Activated effector memory CD4-positive, alpha-beta T cell treated with Interleukin-2 at 50 U/mL for 16 hours (primary cell): Measurements from ENCODE around the gene UST.
A peak's percentile ranks its signal among the peaks of the same experiment; 100 is the strongest.
"Not testable (repeated sequence)": the region's sequence is repeated elsewhere in the genome, so short reads cannot be mapped to it uniquely, and the experiment has no call there.

Experiments used
- DNase-seq: peaks from one replicate; pipeline ENCODE4 v3.0.0-alpha.2; 2020

Gene UST

DNA sequence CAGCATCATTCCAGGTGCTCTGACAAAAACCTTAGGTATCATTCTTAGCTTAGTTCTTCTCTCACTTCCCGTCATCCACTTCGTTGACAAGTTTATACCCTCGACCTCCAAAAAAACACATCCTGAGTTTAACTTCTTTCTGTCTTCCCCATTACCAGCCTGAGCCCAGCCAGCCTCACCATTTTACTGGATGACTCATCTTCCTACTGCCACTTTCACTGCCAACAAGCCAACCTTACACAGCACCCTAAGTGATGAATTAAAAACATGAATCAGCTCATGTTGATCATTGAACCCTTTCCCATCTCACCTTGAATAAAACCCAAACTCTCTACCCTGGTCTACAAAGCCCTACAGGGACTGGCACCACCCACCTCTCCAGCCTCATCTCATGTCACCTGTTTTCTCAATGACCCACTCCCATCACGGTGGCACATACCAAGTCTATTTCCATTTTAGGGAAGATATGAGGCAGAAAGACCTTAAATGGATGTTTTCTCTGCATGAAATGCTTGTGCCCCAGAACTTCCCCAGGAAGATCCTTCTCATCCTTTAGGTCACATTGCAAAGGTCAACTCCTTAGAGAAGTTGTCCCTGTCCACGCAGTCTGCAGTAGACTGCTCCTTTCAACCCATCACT lies 9.9 kb upstream of the UST start:
- no peak for DNase-seq

DNA sequence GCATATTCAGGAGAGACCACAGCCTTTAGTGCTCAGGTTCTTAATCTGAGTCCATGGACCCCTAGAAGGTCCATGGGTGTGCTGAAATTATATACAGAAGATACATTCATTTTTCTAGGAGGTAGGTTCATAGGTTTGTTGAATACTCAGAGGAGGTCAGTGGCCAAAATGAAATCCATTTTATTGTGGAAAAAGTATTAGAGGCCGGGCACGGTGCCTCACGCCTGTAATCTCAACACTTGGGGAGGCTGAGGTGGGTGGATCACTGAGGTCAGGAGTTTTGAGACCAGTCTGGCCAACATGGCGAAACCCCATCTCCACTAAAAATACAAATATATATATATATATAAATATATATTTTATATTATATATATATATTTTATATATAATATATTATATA lies 9.0 kb upstream of the UST start:
- DNase-seq: no peak

DNA sequence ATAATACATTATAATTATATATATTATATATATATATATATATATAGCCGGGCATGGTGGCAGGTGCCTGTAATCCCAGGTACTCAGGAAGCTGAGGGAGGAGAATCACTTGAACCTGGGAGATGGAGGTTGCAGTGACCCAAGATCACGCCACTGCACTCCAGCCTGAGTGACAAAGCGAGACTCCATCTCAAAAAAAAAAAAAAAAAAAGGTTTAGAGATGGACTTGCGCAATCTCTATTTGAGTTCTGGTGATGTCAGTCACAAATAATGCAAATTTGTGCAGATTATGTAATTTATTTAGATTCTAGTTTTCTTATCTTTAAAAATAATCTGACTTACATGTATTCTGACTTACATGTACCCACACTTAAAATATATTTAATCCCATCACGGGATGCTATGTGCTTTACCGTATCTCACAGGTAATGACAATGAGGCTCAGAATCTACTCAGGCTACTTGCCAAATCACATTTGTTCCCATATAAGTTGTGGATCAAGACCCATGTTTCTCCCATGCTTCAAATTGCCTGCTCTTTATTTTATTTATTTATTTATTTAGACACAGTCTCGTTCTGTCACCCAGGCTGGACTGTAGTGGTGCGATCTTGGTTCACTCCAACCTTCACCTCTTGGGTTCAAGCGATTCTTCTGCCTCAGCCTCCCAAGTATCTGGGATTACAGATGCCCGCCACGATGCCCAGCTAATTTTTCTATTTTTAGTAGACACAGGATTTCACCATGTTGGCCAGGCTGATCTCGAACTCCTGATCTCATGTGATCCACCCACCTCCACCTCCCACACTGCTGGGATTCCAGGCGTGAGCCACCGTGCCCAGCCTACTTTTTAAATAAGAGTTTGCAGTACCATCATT lies 7.6 kb upstream of the UST start:
- no peak for DNase-seq

DNA sequence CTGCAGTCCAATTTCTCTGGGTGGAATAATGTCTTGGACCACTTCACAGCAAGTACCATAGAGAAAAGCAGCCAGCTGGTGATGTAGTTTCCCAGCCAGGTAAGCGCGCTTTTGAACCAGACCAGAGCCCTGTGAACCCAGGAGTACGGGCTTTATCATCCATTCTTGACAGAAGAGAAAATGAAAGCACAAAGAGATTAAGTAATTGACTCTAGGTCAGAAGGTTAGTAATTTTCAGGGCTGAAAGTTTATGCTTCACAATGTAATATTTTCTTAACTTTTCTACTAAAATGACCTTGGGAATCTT lies 7.1 kb upstream of the UST start:
- no peak for DNase-seq

DNA sequence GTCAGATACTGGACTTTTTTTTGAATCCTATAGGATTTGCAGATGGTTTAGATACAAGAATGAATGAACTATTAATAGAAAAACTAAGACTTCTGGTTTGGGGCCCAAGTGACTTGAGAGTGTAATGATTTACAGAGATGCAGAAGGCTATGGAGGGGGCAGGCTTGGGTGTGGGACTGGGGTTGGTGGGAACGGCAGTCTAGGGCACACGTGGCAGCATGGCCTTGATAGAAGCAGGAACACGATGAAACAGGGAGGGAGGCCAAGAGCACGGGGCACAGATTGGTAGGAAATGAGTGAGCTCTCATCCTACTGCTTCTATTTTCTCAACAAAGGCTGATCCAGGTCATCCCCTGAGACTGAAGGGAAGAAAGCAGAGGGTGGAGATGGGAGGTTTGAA lies 3.4 kb upstream of the UST start:
- DNase-seq: no peak

DNA sequence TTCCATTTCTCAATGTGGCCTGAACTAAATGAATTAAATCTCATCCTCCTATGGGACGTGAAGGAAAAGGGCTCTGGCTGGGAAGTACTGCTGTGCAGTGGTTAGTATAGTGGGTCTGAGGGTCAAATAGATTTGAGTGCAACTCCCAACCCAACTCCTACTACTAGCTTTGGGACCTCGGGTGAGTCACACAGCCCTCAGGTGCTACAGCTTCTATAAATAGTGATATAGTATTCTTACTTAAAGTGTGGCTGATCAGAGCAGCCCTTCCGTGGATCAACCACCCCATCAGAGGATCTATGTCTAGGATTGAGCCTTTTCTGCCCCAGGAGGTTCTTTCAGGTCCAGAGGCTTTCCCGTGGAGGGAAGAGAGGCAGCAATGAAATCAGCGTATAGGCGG lies 904 bp upstream of the UST start:
- DNase-seq: no peak

DNA sequence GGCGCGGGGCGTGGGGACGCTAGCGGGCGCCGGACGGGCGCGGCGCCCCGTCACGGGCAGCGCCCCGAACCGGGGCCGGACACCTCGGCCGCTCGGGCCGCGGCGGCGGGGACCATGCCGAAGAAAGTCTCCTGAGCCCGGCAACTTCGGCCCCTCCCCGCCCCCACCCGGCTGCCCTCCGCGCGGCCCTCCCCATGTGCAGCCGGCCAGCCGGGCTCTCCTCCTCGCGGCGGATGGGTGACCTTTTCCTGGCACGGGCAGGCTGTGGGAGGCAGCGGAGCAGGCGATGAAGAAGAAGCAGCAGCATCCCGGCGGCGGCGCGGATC lies 278 bp downstream of the UST start:
- DNase-seq: no peak

DNA sequence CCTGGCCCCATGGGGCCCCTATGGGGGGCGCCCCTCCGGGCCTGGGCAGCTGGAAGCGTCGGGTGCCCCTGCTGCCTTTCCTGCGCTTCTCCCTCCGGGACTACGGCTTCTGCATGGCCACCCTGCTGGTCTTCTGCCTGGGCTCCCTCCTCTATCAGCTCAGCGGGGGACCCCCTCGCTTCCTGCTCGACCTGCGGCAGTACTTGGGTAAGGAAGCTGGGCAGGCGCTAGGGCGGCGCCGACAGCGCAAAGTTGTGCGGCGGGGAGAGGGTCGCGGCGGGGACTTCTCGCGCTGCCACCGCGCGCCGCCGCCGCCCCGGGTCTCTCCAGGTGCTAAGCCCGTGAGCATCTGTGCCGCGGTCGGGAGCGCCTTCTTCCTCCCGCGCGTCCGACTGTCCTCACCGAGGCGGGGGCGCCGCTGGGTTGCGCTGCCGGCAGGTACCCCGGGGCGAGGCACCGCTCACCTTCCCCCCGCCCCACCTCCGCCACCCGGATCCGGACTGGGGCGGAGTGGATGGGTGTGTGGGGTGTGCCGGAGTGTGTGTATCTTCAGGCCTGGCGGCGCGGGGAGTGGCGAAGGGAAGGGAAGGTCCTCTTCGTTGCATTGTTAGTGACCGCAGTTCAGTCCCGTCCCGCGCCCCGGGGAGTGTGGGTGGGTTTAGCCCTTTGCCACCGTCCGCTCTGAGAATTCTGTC lies 788 bp downstream of the UST start:
- DNase-seq: peak; percentile 60

DNA sequence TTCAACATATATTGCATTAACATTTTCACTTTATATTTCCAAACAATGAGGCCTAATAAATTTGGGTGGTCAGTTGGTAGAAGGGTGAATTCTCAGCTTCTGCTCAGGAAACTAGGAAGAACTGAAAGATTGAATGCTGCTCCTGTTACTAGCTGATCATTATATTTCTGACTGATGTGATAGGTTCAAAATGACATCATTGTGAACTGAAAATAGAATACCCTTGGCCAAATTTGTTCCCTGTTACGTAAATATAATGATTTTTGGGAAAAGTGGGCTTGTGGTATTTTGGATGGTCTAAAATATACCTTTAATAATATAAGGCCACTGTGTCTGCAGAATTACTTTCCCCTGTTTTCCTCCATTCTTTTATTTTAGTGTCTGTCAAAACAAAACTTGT lies 2.8 kb downstream of the UST start:
- DNase-seq: no peak

DNA sequence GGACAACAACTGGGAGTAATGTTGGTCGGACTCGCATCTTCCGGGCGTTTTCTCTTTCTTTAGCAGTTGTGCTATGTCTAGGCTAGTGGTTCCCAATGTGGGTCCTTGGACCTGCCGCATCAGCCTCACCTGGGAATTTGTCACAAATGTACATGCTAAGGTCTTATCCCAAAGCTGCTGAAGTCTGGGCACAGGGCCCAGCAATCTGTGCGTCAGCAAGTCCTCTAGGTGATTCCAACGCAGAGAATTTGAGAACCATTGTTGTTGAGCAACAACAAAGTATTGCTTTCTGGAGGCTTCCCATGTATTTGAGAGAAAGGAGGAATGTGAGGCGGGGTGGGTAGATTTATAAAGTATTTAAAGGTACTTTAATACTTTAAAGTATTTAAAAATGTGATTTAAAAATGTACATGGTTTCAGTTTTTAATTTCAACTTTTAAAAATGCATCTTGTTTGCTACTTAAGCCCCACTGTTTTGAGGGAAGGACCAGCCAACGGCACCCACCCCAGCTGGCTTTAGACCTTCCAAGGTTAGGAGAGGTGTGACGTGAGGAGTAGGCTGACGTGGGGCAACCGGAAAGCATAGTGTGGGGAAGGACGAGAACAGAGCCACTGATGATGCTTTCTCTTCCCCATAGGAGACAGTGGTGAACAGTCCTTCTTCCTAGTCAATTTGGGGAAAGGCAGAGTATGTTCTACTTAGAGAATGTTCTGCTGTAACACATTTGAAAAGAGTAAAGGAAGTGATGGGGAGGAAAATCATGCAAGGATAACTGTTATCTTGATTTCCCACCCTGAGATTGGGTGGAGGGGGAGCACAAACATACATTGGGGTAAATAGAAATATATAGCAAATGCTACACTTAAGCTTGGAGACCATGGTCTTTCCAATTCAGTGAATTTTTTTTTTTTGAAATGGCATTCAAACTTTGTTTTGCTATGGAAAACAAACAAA lies 4.3 kb downstream of the UST start:
- no peak for DNase-seq

DNA sequence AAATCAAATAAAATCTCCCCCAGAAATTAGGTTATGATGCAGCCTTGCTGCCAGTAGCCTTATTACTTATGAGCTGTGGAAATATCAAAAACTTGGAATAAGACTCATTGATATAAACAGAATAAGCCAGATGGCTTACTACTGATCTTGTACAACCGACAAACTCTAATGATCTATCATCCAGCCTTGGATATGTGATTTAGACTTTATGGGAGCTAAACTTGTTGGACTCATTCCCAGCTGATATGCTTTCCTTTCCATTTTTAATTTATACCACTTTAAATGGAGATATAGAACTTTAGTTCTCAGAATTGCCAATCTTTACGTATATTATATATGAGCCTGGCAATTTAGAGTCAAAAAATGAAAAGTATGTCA lies 5.0 kb downstream of the UST start:
- DNase-seq: no peak

DNA sequence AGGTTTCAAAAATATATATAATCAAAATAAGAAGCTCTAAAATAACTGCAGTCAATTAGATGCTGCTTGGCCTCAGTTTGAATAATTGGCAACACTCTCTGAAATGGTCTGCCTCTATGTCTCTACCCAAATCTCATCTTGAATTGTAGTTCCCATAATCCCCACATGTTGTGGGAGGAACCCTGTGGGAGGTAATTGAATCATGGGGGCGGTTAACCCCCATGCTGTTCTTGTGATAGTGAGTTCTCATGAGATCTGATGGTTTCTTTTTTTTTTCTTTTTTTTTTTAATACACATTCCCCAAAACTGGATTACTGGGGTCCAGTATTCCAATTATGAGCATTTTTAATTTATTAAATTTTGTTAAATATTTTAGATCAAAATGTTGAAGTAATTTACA lies 8.5 kb downstream of the UST start:
- not testable (repeated sequence) for DNase-seq

DNA sequence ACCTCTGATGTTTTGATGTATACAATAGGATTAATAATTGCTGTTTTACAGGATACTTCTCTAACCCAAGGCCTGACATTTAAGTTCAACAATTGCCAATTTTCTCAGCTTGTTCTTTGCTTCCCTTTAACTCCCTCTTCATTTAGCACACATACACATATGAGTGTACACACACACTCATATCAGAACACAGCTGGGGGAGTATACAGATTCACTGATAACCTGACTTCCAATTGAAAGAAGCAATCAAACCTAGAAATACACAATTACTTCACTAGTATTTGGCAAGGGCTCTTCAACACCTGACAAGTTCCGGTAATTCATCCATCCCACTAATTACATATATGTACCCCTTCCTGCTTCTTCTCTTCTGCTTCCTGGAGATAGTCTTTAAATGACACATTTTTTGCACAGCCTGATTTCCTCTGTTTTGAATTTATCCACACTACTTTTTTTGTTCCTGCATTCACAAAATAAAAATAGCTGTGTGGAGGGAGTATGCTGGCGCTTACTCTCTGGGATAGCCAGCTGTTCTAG lies 11.2 kb downstream of the UST start:
- no peak for DNase-seq

DNA sequence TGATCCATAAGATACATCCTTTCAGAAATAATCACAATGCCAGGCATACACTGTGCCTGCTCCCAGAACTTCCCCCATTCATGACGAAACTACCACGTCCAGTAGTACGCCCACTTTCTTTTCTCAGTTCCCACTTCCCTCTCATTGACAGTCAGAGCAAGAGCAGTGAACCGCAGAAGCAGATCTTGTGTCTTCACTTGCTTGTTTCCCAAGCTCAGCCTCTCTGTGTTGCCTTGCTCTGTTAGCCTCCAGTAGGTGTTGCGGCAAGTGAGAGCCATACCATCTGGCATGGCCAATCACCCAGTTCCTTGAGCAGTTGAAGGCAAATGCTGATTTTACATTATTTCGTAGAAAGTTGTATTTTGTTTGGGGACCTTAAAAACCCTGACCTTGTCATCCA lies 11.7 kb downstream of the UST start:
- no peak for DNase-seq

DNA sequence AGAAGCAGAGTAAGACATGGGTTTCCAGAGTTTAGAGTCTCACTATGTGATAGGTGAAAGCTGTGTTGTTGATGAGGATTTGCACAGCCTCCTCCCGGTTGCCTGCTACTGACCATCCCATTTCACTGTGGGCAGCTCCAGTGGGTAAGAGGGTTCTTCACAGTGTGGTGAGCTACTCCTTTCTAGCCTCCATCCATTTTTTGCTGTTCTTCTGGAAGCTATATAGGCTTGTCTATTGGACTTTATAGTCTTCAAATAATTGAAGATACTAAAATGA lies 13.4 kb downstream of the UST start:
- no peak for DNase-seq

DNA sequence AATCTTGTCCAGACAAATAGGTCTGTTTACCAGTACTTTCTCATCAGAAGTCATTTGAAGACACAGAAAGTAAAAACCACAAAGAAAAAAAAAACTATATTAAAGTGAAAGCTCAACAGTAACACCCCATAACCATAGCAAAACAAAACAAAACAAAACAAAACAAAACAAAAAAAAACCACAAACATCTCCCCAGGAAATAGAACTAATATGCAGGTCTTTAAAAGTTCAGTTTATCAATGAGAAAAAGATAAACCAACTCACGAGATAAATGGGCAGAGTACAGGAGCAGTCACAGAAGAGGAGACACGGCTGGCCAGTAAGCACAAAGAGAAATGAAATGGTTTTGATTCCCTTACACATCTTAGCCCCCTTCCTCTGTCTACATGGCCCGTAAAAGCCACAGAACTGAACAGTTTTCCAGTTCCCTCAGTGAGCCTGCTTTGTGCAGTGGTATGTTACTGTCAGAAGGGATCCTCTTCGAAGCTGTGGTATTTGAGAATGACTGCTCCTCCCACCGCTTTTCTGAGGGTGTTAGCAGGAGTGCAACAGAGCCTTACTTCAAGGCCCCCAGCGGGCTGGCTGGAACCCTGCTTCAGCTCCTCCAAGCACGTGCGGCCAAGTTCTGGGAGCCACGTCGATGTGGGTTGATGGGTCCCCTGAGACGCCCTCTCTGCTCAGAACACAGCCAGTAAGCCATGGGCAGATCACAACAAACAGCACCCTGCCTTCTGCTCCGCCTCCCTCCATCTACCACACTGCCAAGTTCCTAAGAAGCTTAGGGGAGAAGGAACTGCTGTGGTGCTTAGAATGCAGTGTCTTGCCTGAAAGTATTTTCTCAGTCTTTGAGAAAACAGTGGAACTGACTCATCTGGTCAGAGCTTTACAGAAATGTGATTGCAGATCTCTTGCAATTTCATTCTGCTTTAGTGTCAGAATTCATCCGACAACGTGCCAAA lies 14.0 kb downstream of the UST start:
- peak; percentile 34 for DNase-seq

DNA sequence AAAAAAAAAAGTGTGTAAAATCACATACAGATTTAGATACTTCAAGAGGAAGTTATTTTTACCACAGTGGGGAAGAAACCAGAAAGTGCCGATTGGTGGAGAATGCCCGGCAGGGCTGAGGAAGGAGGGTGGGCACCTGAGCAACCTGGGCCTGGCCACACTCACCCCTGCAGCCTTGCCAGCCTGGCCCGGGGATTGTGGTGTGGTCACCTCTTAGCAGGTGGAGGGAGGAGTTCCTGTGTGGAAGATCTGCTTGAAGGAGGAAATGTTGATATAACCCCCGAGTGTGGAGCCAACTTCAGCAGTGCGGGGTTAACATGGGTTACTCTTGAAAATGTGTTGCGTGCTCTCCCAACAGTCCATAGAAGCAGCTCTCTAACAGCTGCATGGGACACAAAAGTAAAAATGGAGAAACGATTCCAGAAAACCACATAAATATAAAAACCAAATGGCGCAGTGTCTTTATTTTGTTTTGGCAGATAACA lies 14.7 kb downstream of the UST start:
- DNase-seq: peak; percentile 28

DNA sequence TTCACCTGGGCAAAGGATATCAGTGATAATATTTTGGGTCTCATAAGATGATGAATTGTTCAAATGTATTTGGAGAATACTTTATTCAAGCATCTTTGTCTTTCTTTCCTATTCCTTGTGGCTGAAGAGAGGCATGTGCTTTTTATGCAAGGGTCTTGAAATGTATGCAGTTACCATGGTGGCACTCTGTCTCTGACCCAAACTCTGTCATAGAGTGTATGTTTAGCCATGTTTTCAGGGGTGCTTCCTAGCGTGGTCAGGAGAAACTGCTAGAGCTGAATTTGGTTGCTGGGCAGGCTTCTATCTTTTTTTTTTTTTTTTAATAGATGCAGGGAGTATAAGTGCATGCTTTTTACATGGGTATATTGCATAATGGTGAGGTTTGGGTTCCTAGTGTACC lies 15.4 kb downstream of the UST start:
- DNase-seq: no peak

DNA sequence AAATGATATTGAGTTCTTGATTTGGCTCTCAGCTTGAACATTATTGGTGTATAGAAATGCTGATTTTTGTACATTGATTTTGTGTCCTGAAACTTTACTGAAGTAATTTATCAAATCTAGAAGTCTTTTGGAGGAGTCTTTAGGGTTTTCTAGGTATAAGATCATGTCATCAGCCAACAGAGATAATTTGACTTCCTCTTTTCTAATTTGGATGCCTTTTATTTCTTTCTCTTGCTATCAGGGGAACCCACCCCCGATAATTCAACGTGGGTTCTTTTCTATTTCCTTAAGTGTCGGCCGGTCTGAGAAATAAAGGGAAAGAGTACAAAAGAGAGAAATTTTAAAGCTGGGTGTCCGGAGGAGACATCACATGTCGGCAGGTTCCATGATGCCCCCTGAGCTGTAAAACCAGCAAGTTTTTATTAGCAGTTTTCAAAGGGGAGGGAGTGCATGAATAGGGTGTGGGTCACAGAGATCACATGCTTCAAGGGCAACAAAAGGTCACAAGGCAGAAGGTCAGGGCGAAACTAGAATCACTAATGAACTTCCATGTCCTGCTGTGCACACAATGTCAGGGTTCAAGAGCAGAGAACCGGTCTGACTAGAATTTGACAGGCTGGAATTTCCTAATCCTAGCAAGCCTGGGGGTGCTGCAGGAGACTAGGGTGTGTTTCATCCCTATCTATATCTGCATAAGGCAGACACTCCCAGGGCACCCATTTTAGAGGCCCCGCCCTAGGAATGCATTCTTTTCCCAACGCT lies 17.6 kb downstream of the UST start:
- not testable (repeated sequence) for DNase-seq

DNA sequence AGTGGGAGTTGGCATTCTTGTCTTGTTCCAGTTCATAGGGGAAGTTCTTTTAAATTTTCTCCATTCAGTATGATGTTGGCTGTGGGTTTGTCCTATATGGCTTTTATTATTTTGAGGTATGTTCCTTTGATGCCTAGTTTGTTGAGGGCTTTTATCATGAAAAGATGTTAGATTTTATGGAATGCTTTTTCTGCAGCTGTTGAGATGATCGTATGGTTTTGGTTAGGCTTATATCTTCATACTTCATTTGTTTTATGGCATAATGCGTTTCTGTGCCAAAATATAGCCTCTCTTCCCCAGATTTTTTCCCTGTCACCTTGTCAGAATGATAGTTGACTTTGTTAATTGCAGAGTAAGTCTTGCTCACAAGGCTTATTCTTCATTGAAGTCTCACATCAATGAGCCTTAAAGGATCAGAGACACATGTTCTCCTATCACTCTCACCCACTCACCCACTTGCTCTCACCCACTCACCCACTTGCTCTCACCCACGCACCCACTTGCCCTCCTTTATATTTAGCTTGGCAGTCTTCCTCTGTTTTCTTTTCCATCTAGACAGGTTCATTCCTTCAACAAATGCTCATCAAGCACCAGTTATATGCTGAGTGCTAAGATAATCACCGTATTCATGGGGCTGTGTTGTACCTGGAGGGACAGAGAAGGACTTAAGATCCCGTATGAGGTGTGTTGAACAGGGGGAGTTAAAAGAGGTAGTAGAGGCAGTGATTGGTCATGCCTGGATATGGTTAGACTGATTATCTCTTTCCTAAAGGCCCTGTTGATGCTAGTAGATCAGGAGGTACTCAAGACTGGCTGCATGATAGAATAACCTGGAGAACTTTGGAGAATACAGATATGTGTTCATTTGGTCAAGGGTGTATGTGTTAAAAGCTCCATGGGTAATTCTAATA lies 19.3 kb downstream of the UST start:
- no peak for DNase-seq
